HTR-8/SVneo (cell line): Measurements from ENCODE around the gene RDH13.
A peak's percentile ranks its signal among the peaks of the same experiment; 100 is the strongest.

Source experiments
- DNase-seq: peaks from one replicate; pipeline ENCODE4 v3.0.0; 2011; ENCODE audit warnings: low spot score, mixed read lengths; ENCODE audit not compliant: insufficient read length
- FAIRE-seq: peaks from 2 replicates; lab custom pipeline; 2011; peaks lifted over from hg19 to GRCh38; lab: Jason Lieb, UNC

RDH13 gene

DNA sequence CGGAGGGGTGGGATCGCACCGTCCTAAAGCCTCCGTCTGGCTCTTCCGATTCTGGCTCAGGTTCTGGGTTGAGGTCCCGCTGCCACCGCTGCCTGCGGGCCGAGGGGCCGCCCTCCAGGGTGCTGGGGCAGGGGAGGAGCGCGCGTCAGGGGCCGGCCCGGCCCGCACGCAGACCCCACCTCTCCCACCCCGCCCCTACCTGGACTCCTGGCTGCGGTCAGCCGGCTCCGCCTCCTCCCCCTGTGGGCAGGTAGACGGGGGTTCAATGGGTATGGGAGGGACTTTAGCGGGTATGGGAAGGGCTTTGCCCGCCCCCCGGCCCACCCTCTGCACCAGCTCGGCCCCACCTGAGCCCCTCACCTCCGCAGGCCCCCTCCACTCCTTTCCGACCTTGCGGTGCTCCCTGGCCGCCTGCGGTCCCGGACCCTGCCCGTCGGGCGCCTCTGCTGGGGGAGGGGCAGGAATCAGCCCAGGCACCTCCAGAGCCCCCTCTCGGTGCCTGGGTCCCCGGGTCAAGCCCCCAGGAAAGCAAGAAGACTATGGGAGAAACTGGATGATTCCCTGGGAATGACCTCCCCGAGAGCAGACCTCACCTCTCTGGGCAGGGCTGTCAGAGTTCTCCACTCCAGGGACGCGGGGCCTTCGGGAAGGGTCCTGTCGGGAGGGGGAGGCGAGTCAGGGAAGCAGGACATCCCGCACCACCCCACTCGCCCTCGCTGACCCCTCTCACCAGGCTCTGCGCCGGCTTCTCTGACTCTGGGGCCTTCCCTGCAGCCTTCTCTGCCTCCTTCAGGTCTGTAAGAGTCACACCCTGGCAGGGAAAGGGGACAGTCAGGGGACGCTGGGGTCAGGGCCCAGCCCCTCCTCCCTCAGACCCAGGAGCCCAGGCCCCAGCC is 29.7 kb upstream of the RDH13 start:
- FAIRE-seq = no peak
- DNase-seq = no peak

DNA sequence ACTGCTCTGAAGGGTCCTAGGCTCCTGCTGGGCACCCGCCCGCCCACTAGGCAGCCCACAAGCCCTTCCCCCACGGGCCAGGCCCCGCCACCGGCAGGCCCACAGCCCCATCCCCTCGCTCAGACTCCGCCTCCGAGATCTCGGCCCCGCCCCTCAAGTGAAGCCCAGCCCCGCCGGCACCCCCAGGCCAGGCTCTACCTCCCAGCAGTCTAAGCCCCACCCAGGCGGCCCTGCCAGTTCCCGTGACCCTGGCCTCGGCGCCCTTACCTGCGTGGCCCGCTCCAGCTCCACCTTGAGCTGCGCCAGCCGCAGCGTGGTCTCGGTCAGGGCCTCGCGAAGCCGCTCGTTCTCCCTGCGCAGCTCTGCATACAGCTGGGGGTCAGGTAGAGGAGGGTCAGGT is 29.0 kb upstream of the RDH13 start:
- no peak for DNase-seq
- no peak for FAIRE-seq

DNA sequence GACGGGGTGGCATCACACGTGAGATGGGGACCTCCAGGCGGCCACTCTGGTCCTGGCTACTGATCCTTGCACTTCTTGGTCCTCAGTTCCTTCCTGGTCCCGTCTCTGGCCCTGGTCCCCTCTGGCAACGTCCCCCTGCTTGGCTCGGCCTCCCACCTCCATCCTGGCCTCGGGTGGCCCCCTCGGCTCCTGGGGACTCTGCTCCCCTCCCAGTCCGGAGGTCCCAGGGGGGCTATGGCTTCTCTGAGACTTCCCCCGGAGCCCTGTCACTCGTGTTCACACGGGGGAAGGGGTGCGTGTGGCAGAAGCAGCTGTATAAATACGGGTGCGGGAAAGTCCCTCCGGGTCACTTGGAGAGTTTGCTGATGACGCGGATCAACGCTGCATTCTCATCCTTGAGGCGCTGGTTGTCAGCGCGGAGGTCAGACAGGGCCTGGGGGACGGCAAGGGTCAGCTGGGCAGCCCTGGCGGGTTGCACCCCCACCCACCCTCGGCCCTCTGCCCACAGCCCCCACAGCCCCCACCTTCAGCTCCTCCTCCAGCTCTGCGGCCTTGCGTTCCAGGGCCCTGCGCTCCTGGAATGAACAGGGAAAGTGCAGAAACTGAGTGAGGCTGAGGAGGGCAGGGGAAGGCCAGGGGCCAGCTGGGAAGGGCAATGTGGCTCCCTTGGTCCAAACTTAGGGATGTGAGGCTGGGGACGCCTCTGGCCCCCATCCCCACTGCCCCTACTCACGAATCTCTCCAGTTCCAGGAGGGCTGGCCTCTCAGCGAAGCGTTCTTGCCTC is 28.4 kb upstream of the RDH13 start:
- DNase-seq = no peak
- FAIRE-seq = no peak

DNA sequence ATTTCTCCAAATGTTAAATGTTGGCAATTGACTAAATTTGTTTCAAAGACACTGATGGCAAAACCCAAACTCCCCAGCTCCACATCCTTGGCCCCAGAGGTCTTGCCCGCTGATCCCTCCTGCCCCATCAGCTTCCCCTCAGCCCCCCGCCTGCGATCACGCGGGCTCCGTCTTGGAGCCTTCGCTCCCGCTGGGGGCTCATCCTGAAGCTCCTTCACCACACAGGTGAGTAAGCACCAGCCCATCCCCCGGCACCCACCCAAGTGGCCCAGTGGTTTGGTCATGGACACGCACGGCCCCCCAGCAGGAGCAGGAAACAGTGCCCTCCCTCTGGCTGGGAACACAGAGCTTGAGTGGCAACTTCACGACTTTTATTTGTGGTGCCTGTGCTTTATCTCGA is 27.6 kb upstream of the RDH13 start:
- FAIRE-seq (no peak), DNase-seq (no peak)

DNA sequence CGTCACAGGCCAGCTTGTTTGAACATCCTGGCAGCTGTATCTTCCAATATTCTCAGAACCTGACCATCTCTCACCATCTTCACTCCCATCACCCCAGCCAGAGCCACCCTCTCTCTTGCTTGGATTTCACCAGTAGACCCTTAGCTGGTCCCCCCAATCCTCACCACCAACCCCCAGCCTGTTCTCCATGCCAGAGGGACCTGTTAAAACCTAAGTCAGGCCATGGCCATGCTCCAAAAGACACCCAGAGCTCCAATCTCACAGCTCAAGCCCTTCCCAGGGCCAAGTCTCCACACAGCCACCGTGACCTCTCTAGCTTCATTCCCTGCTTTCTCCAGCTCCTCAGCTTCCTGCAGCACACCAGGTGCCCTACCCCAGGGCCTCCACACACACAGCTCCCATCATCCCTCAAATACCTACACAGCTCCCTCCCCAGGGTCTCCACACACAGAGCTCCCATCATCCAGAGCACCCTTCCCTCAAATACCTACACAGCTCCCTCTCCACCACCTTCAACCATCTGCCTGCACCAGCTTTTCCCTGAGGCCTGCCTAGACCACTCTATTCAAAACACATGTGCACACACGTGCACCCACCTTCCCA is 26.5 kb upstream of the RDH13 start:
- no peak for FAIRE-seq
- DNase-seq = no peak

DNA sequence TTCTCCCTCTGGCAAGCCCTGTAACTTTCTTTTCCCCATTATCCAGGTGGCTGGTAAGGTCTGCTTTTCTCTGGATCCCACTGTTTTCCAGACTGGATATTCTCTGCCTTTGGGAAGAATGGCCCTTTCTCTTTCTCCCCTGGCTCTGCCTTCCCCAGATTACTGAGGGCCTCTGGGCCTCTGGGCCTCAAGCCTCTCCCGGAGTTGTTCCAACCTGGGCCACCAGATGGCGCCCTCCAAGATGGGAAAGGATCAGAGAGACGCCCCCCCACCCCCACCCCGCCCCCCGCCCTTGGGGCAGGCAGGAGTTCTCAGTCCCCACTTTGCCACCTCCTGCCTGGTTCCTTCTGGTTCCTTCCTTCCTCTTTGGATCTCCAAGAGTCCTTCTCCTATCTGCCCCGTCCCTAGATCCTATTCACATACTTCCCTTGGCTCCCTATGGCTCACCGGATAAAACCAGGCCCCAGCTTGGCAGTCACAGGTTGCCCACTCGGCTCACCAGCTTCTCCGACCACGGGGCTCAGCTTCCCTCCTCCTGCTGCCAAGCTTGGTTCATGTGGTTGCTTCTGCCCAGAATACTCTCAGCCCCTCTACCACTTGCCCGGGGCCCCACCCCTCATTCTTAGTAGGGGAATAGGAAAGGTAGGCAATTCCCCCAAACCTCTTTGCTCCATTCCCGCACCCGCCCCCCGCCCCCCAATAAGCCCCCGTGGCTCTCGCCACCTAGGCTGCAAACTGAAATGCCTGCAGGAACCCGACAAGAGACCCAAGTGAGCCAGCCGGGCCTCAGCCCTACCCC is 25.8 kb upstream of the RDH13 start:
- FAIRE-seq = no peak
- DNase-seq = peak; percentile 71

DNA sequence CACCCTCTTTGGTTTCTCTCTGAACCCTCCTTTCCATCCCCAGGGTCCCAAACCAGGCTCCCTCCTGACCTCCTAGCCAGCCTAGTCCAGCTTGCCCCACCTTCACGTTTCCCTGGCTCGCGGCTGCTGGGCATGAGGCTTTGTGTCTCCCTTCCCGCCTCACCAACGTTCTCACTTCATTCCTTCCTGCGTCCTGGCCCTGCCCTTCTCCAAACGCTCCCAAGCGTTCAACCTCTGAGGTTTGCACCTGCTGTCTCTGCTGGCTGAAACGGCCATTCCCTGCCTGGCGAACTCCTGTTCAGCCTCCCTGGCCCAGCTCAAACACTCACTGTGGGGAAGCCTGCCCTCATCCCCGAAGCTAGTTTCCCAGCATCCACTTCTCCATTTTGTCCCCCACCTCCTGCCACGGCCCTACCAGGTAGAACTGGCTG is 25.1 kb upstream of the RDH13 start:
- no peak for DNase-seq
- no peak for FAIRE-seq

DNA sequence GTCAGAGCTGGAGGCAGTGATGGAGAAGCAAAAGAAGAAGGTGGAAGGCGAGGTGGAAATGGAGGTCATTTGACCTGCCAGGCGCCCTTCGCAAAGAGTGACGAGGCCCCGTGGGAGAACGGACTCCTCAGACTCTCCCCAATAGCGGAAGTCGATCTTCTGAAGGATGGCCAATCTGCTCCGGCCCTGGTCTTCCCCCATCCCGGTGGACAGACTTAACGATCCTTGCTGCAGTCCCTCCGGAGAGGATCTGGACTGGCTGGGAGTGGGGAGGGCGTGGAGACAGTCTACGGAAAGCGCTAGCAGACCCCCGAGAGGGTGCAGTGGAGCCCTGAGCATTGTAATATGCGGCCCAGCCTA is 24.6 kb upstream of the RDH13 start:
- FAIRE-seq = no peak
- no peak for DNase-seq

DNA sequence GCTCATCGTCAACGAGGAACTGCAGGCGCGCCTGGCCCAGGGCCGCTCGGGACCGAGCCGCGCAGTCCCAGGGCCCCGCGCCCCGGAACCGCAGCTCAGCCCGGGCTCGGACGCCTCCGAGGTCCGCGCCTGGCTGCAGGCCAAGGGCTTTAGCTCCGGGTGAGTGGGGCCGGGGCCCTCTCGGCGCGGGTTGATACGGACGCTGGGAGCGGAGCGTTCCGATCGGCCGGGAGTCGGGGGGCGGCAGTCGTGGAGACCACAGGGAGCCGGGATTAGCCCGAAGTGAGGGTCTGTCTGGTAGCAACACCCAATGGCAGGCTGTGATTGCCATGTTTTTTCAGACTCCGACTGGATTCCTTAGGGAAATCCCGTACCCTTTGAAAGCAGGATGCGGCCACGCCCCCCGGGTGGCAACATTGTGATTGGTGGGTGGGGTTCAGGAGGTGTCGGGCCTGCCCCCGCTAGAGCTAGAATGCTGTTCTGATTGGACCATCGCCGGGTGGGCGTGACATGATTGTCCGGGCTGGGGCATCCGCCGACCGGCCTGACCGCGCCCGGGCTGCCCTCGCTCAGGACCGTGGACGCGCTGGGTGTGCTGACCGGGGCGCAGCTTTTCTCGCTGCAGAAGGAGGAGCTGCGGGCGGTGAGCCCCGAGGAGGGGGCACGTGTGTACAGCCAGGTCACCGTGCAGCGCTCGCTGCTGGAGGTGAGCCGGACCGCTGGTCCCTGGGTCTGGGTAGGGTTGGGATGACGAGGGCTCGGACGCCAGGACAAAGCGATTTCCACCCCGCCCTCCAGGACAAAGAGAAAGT is 24.0 kb upstream of the RDH13 start:
- FAIRE-seq (no peak), DNase-seq (no peak)

DNA sequence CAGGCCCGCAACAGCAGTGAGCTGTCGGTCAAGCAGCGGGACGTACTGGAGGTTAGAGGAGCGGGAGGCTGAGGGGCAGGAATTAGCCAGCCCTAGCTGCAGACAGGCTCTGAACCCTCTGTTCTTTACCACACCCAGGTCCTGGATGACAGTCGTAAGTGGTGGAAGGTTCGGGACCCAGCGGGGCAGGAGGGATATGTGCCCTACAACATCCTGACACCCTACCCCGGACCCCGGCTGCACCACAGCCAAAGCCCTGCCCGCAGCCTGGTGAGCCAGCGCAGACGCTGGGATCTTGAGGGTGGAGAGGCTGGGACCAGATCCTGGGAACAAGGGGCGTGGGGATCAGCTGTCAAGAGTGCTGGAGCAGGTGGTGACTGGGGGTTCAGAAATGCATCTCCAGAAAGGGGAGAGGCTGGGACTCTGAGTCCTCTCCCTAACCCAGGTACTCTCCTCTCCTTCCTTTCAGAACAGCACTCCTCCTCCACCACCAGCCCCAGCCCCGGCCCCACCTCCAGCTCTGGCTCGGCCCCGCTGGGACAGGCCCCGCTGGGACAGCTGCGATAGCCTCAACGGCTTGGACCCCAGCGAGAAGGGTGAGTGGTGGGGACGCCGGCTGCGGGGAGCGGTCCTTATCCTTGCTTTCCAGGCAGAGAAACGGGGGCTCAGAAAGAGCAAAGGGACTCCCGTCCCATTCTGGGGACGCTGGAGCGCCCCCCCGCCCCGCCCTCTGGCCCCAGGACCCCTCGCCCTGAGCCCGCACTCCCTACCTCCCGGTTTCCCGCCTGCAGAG is 23.2 kb upstream of the RDH13 start:
- FAIRE-seq (no peak), DNase-seq (no peak)

DNA sequence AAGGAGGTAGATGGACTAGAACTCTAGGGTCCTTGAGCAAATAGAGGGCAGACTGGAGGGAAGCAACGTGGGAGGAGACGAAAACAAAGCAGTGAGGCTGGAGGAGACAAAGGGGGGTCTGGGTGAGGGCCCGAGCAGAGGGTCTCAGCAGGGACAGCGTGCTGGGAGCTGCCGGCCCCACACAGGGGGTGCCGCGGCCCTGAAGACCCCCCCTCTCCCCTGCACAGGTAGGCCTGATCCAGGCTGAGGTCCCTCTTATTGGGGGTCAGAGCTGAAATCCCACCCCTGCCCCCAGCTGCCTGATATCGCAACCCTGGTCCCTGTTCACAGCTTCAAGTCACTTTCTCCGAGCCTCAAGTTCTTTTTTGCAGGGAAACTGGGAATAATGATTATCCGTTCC is 21.5 kb upstream of the RDH13 start:
- FAIRE-seq (no peak), DNase-seq (no peak)

DNA sequence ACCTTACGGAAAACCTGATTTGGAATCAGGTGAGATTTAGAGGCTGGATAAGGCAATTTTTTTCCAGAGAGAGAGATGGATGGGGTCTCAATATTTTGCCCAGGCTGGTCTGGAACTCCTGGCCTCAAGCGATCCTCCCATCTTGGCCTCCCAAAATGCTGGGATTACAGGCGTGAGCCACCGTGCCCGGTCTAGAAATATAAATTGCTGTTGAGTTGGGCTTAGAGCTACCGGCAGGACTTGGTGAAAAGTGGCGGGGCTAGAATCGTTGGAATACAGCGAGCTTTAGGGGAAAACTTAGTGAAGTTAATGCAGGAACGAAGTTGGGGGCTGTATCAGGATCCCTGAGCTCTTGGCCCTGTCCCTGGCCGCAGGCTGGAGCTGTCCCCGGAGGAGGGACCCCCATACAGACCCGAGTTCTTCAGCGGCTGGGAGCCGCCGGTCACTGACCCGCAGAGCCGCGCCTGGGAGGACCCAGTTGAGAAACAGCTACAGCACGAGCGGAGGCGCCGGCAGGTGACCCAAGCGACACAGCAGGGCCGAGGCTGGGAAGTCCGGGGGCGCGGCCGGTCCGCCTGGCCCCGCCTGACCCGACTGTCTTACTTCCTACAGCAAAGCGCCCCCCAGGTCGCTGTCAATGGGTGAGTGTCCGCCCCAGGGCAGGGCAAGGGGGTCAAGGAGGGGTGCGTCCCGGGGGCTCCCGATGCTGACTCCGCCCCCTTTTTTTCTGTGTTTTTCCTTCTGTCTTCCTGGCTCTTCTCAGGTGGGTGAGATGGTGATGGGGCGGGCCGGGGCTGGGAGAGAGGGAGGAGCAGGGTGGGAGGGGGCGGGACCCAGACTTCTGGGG is 20.3 kb upstream of the RDH13 start:
- no peak for FAIRE-seq
- no peak for DNase-seq

DNA sequence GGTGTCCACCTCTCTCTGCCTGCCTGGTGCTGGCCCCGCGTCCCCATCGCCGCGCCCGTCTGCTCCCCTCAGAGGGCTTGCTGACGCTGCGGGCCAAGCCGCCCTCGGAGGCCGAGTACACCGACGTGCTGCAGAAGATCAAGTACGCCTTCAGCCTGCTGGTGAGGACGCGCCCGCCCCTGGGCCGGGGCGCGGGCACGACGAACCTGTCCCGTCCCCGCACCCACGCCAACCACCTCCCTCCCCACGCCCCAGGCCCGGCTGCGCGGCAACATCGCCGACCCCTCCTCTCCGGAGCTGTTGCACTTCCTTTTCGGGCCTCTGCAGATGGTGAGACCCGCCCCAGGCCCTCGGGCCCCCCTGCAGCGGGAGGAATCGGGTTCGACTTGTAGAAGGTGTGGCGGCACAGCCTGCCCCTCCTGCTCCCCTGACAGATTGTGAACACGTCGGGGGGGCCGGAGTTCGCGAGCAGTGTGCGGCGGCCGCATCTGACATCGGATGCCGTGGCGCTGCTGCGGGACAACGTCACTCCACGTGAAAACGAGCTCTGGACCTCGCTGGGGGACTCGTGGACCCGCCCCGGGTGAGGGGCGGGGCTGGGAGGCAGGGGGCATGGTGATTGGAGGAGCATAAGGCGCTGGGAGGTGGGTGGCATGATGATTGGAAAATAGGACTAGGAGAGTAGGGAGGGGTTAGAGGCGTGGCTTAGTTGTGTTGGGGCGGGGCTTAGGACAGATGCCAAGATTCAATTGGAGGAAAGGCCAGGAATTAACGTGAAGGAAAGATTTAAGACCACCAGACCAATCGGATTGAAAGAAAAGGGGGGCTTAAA is 19.3 kb upstream of the RDH13 start:
- FAIRE-seq (no peak), DNase-seq (no peak)

DNA sequence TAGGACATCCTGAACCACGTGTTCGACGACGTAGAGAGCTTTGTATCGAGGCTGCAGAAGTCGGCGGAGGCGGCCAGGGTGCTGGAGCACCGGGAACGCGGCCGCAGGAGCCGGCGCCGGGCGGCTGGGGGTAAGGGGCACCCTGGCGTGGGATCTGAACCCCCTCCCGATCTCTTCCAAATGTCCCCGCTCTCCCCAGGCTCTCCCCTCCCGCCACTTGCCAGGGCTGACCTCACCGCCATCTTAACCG is 18.7 kb upstream of the RDH13 start:
- DNase-seq = no peak
- FAIRE-seq = no peak

DNA sequence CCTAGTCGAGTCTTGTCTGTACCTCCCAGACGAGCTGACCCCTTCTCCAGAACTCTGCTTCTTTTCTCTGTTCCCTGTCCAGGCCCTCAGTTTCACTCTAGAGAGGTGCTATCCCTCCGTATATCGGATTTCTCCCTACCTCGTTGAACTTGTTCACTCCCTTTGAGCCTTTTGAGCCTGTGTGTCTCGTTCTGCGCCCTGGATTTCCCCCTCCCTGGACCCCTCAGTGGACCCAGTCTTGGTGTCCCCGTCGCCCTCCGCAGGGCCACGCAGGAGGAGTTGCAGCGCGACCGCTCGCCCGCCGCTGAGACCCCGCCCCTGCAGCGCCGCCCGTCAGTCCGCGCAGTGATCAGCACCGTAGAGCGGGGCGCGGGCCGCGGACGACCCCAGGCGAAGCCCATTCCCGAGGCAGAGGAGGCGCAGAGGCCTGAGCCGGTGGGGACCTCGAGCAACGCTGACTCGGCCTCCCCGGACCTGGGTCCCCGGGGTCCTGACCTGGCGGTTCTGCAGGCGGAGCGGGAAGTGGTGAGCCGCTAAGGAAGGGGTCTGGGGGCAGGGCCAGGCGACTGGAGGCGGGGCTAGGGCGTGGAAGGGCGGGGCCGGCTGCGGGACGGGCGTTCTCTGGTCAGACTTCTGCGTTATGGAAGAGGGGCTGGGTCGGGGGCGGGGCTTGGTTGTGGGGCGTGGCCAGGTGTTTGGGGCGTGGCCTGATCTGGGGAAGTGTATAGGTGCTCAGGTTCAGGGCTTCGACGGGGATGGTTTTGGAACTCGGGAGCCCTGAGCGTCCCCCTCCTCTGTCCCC is 18.2 kb upstream of the RDH13 start:
- FAIRE-seq (no peak), DNase-seq (peak; percentile 71)

DNA sequence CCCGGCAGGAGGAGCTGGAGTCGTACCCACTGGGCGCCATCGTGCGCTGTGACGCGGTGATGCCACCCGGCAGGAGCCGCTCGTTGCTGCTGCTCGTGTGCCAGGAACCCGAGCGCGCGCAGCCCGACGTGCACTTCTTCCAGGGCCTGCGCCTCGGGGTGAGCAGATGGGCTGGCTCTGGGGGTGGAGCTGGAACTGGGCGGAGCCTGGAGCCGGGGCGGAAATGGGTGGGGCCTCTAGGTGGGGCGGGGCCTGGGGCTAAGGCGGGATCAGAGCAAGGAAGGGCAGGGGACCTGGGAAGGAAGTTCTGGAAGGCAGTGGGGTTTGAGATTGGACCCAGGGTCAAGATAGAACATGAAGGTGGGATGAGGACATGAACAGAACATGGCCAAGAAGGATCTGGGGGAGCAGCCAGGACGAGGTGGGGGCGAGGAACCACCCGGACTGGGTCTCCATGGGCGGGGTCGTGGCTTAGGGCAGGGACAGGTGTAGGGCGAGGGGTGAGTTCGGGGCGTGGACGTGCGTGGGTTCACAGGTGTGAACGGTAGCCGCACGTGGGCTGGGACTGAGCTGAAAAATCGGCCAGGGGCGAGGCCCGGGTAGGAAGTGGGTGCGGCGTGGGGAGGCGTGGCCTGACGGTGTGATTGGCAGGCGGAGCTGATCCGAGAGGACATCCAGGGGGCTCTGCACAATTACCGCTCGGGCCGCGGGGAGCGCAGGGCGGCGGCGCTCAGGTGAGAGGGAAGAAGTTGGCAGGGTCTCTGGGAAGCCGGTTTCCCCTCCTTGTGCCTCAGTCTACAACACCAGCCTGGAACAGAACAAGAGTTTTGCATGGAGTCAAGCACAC is 17.4 kb upstream of the RDH13 start:
- DNase-seq (peak; percentile 56), FAIRE-seq (peak; percentile 9)
